K562 (cell line): ENCODE results near the gene HOPX. TPM values are rescaled to one million over a fixed set of nuclear protein-coding genes. Genes with fewer than 3 reads are reported as not detected.

Experiments used
- KLF13 ChIP-seq: fragments of 450-650 bp; IDR thresholded peaks from 2 replicates; pipeline ENCODE4 v1.6.1; 2016; ENCODE audit warnings: missing genetic modification characterization, low read depth, mild to moderate bottlenecking, missing compliant biosample characterization, moderate library complexity, borderline replicate concordance
- MYBL2 ChIP-seq, 2 experiments: fragments of 450-650 bp in 1 of 2; sonication (generic) in 1 of 2; formaldehyde crosslinking in 1 of 2; IDR thresholded peaks; 2 replicates each; pipeline versions ENCODE4 v1.6.1 to v1.8.1; 2017 to 2022; ENCODE audit warnings: borderline replicate concordance in 1 of 2, inconsistent platforms in 1 of 2, low read depth in 1 of 2, mild to moderate bottlenecking in 1 of 2, missing genetic modification reagents in 1 of 2, moderate library complexity in 1 of 2
- polyA plus RNA-seq, 8 experiments: library from polyadenylated mRNA; depleted of rRNA in 4 of 8; stranded (reverse) in 5 of 8; unstranded in 3 of 8; fragments of >200 nt; fragmentation: Nextera tagmentation in 2 of 8; fragmentation: Illumina TruSeq in 1 of 8; extraction: Ambion mirVana in 2 of 8; extraction: Trizol in 1 of 8; gene quantifications; 2 replicates each; pipeline versions ENCODE4 v1.2.1 to v1.2.3, GENCODE V29; 2011 to 2014; ENCODE audit warnings: inconsistent platforms in 1 of 8, missing spikeins in 1 of 8
- total RNA-seq, 7 experiments: library from RNA; depleted of rRNA in 6 of 7; stranded (reverse); fragments of >200 nt in 6 of 7; fragmentation: Illumina TruSeq in 2 of 7; extraction: Trizol in 2 of 7; gene quantifications; 2 replicates each; pipeline versions ENCODE4 v1.2.1 to v1.2.3, GENCODE V29; 2011 to 2021; ENCODE audit warnings: low replicate concordance in 1 of 7
- TF ChIP-seq, protein P1 (sequence below): fragments of 250-450 bp; sonication (Bioruptor Pico); IDR thresholded peaks from 2 replicates; pipeline ENCODE4 v1.4.0; 2020; ENCODE audit warnings: mild to moderate bottlenecking, moderate library complexity
- TF ChIP-seq, protein P2 (sequence below), 3 experiments: fragments of 200-800 bp in 1 of 3; sonication (Bioruptor generic) in 1 of 3; sonication (generic) in 1 of 3; formaldehyde crosslinking in 1 of 3; IDR thresholded peaks; 2 replicates each; pipeline versions ENCODE4 v1.6.1 to v1.8.0; 2016 to 2022; ENCODE audit warnings: mild to moderate bottlenecking in 2 of 3, missing compliant biosample characterization in 2 of 3, missing genetic modification characterization in 2 of 3, missing genetic modification reagents in 1 of 3
- TF ChIP-seq, protein P3 (sequence below): fragments of 450-650 bp; formaldehyde crosslinking; conservative IDR thresholded peaks from 2 replicates; pipeline ENCODE4 v1.4.0; 2022; ENCODE audit warnings: mild to moderate bottlenecking, missing genetic modification characterization

HOPX gene
- total and polyA plus RNA-seq, 9 of the 15 experiments (the other 6 are each of a cell fraction or from before 2014, with no cell fraction given), result 0.24 TPM; not detected in 8

DNA sequence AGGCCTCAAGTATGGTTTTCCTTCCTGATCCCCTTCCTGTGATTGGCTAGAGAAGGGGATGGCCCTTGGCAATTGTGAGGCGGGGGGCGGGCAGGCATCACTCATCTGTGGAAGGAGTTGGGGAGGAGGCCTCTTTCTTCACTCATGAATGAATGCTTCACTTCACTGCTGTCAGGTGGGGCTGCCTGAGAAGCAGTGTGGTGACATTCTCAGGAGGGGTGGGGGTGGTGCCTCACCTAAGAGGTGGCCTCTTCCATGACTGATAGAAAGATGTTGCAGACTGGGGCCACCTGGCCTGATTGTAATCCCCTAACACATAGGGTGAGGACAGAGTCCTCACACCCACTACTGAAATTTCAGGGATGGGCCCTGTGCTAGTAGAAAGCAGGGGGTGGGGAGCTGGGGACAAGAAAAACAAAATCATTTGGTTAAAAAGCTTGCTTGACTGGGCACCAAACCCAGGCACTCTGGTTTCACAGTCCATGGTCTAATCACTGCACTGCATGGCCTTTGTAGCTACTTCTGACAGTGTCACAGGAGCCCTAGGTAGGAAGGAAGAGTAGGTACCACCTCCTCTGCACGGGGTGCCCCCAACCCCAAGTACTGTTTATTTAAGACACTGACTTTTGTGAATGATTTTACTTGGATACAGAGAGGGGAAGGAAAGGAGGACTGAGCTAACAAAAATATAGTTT is 5.6 kb upstream of the HOPX start (continued):
- TF ChIP-seq, protein P1, sequence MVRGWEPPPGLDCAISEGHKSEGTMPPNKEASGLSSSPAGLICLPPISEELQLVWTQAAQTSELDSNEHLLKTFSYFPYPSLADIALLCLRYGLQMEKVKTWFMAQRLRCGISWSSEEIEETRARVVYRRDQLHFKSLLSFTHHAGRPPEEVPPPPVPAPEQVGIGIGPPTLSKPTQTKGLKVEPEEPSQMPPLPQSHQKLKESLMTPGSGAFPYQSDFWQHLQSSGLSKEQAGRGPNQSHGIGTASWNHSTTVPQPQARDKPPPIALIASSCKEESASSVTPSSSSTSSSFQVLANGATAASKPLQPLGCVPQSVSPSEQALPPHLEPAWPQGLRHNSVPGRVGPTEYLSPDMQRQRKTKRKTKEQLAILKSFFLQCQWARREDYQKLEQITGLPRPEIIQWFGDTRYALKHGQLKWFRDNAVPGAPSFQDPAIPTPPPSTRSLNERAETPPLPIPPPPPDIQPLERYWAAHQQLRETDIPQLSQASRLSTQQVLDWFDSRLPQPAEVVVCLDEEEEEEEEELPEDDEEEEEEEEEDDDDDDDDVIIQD, result no peak
- TF ChIP-seq, protein P2, sequence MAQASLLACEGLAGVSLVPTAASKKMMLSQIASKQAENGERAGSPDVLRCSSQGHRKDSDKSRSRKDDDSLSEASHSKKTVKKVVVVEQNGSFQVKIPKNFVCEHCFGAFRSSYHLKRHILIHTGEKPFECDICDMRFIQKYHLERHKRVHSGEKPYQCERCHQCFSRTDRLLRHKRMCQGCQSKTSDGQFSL (CRISPR knock-in tag; IDR thresholded peaks at IDR 0.05), result no peak
- TF ChIP-seq, protein P2 (tag; IDR thresholded peaks at IDR 0.05), result no peak
- TF ChIP-seq KLF13 (tag), result no peak
- TF ChIP-seq, protein P3, sequence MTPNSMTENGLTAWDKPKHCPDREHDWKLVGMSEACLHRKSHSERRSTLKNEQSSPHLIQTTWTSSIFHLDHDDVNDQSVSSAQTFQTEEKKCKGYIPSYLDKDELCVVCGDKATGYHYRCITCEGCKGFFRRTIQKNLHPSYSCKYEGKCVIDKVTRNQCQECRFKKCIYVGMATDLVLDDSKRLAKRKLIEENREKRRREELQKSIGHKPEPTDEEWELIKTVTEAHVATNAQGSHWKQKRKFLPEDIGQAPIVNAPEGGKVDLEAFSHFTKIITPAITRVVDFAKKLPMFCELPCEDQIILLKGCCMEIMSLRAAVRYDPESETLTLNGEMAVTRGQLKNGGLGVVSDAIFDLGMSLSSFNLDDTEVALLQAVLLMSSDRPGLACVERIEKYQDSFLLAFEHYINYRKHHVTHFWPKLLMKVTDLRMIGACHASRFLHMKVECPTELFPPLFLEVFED, result no peak
- TF ChIP-seq MYBL2 (IDR thresholded peaks at IDR 0.05; ENCODE audit: low read depth), result no peak
- TF ChIP-seq MYBL2 (CRISPR knock-in tag; IDR thresholded peaks at IDR 0.05; ENCODE audit: borderline replicate concordance), result no peak
